NCI-H2196 treated with DMSO at 0.1 percent for 48 hours (cell line): Measurements from ENCODE around the gene HTD2.

Experiments
- DNase-seq: peaks from one replicate; lab custom pipeline; 2025; ENCODE audit not compliant: unreplicated experiment; lab: John Stamatoyannopoulos, UW

HTD2 gene

GRCh38 chr3:58355179-58355578, 48.9 kb downstream of the HTD2 start:
- DNase-seq, result no peak

GRCh38 chr3:58356054-58356453, 49.7 kb downstream of the HTD2 start:
- DNase-seq, result no peak

- DNase-seq, result no peak
Observed at GRCh38 chr3:58357402-58357801, 51.1 kb downstream of the HTD2 start.

GRCh38 chr3:58358092-58358491, 51.8 kb downstream of the HTD2 start:
- no peak for DNase-seq

- no peak for DNase-seq
Observed at GRCh38 chr3:58358808-58359207, 52.5 kb downstream of the HTD2 start.

- no peak for DNase-seq
Observed at GRCh38 chr3:58359621-58360020, 53.3 kb downstream of the HTD2 start.

- no peak for DNase-seq
Observed at GRCh38 chr3:58361866-58362265, 55.5 kb downstream of the HTD2 start.

- DNase-seq, result no peak
Observed at GRCh38 chr3:58366699-58367098, 60.4 kb downstream of the HTD2 start.

GRCh38 chr3:58369038-58369437, 62.7 kb downstream of the HTD2 start:
- no peak for DNase-seq
